Gastroesophageal sphincter (tissue), 4 donors: Measurements from ENCODE around the gene BTBD19. TPM values are rescaled to one million over a fixed set of nuclear protein-coding genes. Genes with fewer than 3 reads are reported as not detected.

ENCODE experiments used
- ATAC-seq: fragments of 150-250 bp; one replicate; pipeline ENCODE4 v1.9.1; 2016; ENCODE audit warnings: mild to moderate bottlenecking, moderate library complexity
- H3K27ac ChIP-seq, 4 donors: fragments of 200-600 bp; sonication (generic) in 3 of 4; 1 replicate in 3 of 4; 2 replicates in 1 of 4; pipeline ENCODE4 v1.5.1; 2016 to 2019
- H3K27me3 ChIP-seq: fragments of 200-600 bp; sonication (generic); one replicate; pipeline ENCODE4 v1.5.1; 2019
- H3K36me3 ChIP-seq, 2 donors: fragments of 200-600 bp; sonication (generic); one replicate each; pipeline ENCODE4 v1.5.1; 2019; ENCODE audit warnings: control low read depth in 1 of 2
- H3K4me1 ChIP-seq, 3 donors: fragments of 200-600 bp; sonication (generic); 1 replicate in 2 of 3; 2 replicates in 1 of 3; pipeline ENCODE4 v1.5.1; 2016 to 2019; ENCODE audit warnings: control low read depth in 2 of 3
- H3K4me3 ChIP-seq, 2 donors: fragments of 200-600 bp; sonication (generic); one replicate each; pipeline ENCODE4 v1.5.1; 2019; ENCODE audit warnings: mild to moderate bottlenecking in 1 of 2, moderate library complexity in 1 of 2
- H3K9me3 ChIP-seq, 3 donors: fragments of 200-600 bp; sonication (generic); one replicate each; pipeline ENCODE4 v1.5.1; 2017 to 2019; ENCODE audit warnings: control low read depth in 2 of 3
- EP300 ChIP-seq: sonication (generic); formaldehyde crosslinking; IDR thresholded peaks from one replicate; pipeline ENCODE4 v1.6.1; 2017; ENCODE audit warnings: antibody characterized with exemption, mild to moderate bottlenecking
- POLR2A ChIP-seq, 2 donors: fragments of 450-650 bp; IDR thresholded peaks; one replicate each; pipeline ENCODE4 v1.6.1; 2017; ENCODE audit warnings: antibody characterized with exemption in 2 of 2, mild to moderate bottlenecking in 2 of 2, moderate library complexity in 1 of 2
- POLR2AphosphoS5 ChIP-seq: sonication (generic); formaldehyde crosslinking; IDR thresholded peaks from one replicate; pipeline ENCODE4 v1.6.1; 2017; ENCODE audit warnings: antibody characterized with exemption
- WGBS, 2 donors: methylation state at CpG; one replicate each; pipeline ENCODE4 v1.1.5; 2018; ENCODE audit warnings: low coverage in 1 of 2; 5-methylcytosine and 5-hydroxymethylcytosine counted together
- total RNA-seq, 4 donors: library from RNA; depleted of rRNA; stranded (reverse); fragments of >200 nt; gene quantifications; one replicate each; pipeline ENCODE4 v1.1.0, GENCODE V29; 2016
- TF ChIP-seq, protein P1 (sequence below), 4 experiments: fragments of 200-600 bp in 2 of 4; fragments of 450-650 bp in 2 of 4; sonication (generic) in 1 of 4; IDR thresholded peaks; one replicate each; pipeline ENCODE4 v1.5.1; 2017 to 2019; ENCODE audit warnings: antibody characterized with exemption in 4 of 4, mild to moderate bottlenecking in 2 of 4, moderate library complexity in 2 of 4

Gene BTBD19
- total RNA-seq, 4 donors from 2014 or later, result 0.22 to 12.1 (median 5.6) TPM

DNA sequence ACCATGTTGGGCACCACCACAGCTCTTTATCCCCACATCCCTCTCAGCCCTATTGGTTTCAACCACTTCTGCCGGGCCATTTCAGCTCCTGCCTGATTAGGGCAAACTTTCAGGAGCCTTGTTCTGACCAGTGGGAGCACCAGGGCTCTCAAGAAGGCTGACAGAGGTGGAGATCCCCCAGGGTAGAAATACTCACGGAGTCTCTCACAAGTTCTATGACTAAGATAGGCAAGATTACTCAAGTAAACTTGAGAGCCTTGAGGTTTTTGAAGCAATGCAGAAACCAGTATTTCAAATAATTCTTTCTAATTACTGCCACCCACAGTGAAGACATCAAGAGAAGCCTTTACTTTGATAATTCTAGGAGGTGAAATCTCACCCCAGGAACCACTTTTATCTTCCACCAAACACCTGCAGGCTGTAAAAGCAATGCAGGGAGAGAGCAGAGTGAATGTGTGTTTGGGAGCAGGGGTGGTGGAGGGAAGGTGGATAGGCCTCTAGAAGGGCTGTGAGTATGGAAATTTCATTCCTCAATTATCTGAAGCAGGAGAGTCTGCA is 41.3 kb downstream of the BTBD19 start:
- Histone ChIP-seq H3K27me3 (no peaks in the 10 kb centered on the region), H3K4me1 (peaks cover 0 to 17% (median 0%) of the 10 kb centered on the region in 3 donors), H3K9me3 (no peaks in the 10 kb centered on the region), H3K36me3 (peaks cover 0 to 27% of the 10 kb centered on the region in 2 donors), H3K4me3 (no peak overlapping the region), H3K27ac (peak overlapping the region in 2 of 4 donors; percentile 11 to 22)
- no peak for TF ChIP-seq POLR2AphosphoS5
- TF ChIP-seq, protein P1, sequence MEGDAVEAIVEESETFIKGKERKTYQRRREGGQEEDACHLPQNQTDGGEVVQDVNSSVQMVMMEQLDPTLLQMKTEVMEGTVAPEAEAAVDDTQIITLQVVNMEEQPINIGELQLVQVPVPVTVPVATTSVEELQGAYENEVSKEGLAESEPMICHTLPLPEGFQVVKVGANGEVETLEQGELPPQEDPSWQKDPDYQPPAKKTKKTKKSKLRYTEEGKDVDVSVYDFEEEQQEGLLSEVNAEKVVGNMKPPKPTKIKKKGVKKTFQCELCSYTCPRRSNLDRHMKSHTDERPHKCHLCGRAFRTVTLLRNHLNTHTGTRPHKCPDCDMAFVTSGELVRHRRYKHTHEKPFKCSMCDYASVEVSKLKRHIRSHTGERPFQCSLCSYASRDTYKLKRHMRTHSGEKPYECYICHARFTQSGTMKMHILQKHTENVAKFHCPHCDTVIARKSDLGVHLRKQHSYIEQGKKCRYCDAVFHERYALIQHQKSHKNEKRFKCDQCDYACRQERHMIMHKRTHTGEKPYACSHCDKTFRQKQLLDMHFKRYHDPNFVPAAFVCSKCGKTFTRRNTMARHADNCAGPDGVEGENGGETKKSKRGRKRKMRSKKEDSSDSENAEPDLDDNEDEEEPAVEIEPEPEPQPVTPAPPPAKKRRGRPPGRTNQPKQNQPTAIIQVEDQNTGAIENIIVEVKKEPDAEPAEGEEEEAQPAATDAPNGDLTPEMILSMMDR (IDR thresholded peaks at IDR 0.05), result no peak
- no peak for TF ChIP-seq POLR2A (IDR thresholded peaks at IDR 0.05)
- no peak for TF ChIP-seq EP300
- no peak for ATAC-seq
- 73% methylated on average over 2 of the region's 2 CpGs; no CpG with 5 or more reads in 1 of the 2 donors for WGBS, 2 donors

DNA sequence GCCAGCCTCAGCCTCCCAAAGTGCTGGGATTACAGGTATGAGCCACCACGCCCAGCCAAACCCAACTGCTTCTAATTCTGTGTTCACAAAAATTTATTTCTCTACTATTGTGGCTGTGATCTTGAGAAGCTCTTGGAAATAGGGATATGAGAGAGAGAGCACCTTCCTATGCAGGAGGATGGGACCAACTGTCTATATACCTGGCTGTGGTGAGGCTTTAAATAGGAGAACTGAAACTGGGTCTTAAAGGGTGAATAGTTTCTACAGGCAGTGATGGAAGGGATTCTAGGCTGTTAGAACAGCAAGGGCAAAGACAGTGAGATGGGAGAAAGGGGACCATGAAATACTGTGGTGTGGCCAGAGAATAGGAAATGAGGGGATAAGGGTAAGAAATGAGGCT is 43.0 kb downstream of the BTBD19 start:
- Histone ChIP-seq H3K36me3 (peaks cover 0 to 39% of the 10 kb centered on the region in 2 donors), H3K9me3 (no peaks in the 10 kb centered on the region), H3K27me3 (no peaks in the 10 kb centered on the region), H3K4me1 (peaks cover 0 to 17% (median 0%) of the 10 kb centered on the region in 3 donors), H3K27ac (no peak overlapping the region), H3K4me3 (no peak overlapping the region)
- WGBS, 2 donors, result 100% methylated on average over 1 of the region's 1 CpG; no CpG with 5 or more reads in 1 of the 2 donors
- TF ChIP-seq, protein P1 (IDR thresholded peaks at IDR 0.05), result no peak
- no peak for TF ChIP-seq POLR2AphosphoS5
- TF ChIP-seq POLR2A (IDR thresholded peaks at IDR 0.05), result no peak
- no peak for TF ChIP-seq EP300
- no peak for ATAC-seq

DNA sequence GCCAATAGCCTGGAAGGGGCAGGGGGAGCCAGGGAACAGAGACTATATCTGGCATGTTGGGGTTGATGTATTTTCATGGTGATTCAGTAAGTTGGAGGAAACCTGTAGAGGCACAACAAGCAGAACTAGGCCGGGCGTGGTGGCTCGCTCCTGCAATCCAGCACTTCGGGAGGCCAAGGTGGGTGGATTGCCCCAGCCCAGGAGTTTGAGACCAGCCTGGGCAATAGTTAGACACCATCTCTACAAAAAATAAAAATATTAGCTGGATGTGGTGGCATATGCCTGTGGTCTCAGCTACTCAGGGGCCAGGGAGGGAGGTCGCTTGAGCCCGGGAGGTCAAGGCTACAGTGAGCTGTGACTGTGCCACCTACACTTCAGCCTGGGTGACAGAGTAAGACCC is 44.9 kb downstream of the BTBD19 start:
- no peaks in the 10 kb centered on the region for H3K27me3 ChIP-seq
- ATAC-seq, result no peak

DNA sequence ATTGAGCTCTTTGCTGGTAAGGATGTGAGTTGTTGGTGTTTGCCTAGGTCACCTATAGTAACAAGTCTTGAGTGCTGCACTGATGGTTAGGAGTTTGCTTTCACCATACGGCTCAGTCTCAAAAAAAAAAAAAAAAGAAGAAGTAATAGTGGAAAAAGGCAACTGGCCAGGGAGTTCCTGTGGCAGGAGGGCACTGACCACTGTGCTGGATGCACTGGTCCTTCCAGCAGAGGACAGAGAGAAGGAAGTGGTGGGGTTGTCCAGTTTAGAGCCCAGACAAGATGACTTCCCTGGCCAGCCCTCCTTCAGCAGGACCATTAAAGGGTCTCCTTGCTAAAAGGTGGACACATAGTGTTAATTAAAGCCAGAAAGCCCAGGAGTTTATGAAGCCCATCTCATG is 46.6 kb downstream of the BTBD19 start:
- Histone ChIP-seq H3K9me3 (no peaks in the 10 kb centered on the region), H3K4me3 (no peak overlapping the region), H3K4me1 (no peaks in the 10 kb centered on the region), H3K27ac (no peak overlapping the region), H3K27me3 (no peaks in the 10 kb centered on the region), H3K36me3 (peaks cover 0 to 46% of the 10 kb centered on the region in 2 donors)
- no peak for ATAC-seq
- TF ChIP-seq, protein P1 (IDR thresholded peaks at IDR 0.05), result no peak
- no peak for TF ChIP-seq POLR2A (IDR thresholded peaks at IDR 0.05)
- TF ChIP-seq POLR2AphosphoS5, result no peak
- TF ChIP-seq EP300, result no peak
- no CpG with 5 or more reads among the region's 1 CpG for WGBS, 2 donors

More for the DNA sequence above, 44.9 kb downstream of the BTBD19 start:
- no peak overlapping the region for H3K27ac ChIP-seq
- no peak overlapping the region for H3K4me3 ChIP-seq
- peaks cover 0 to 55% of the 10 kb centered on the region in 2 donors for H3K36me3 ChIP-seq
- H3K9me3 ChIP-seq, result no peaks in the 10 kb centered on the region
- peaks cover 0 to 14% (median 0%) of the 10 kb centered on the region in 3 donors for H3K4me1 ChIP-seq
- 96% methylated on average over 4 of the region's 6 CpGs; no CpG with 5 or more reads in 1 of the 2 donors for WGBS, 2 donors
- TF ChIP-seq, protein P1 (IDR thresholded peaks at IDR 0.05), result no peak
- TF ChIP-seq POLR2AphosphoS5, result no peak
- no peak for TF ChIP-seq POLR2A (IDR thresholded peaks at IDR 0.05)
- TF ChIP-seq EP300, result no peak

DNA sequence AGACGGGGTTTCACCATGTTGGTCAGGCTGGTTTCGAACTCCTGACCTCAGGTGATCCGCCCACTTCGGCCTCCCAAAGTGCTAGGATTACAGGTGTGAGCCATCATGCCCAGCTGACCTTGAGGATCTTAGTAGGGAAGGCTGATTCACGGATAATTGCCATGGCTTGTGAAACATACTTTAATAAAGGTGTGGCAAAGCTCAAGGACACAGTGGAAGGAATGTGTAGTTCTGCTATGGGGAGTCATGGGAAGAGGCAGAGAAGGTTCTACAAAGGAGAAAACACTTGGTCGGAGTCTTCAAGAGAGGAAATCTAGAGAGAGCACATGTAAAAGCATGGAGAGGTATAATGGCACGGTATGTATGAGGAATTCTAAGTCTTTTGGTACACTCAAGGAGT is 47.4 kb downstream of the BTBD19 start:
- WGBS, 2 donors, result 78 to 90% methylated on average over 3 of the region's 7 CpGs
- TF ChIP-seq EP300, result no peak
- TF ChIP-seq POLR2AphosphoS5, result no peak
- TF ChIP-seq POLR2A (IDR thresholded peaks at IDR 0.05), result no peak
- TF ChIP-seq, protein P1 (IDR thresholded peaks at IDR 0.05), result no peak
- H3K9me3 ChIP-seq, result no peaks in the 10 kb centered on the region

More for the DNA sequence above, 47.4 kb downstream of the BTBD19 start:
- Histone ChIP-seq H3K27ac (no peak overlapping the region), H3K36me3 (peaks cover 0 to 38% of the 10 kb centered on the region in 2 donors), H3K4me3 (no peak overlapping the region), H3K4me1 (no peaks in the 10 kb centered on the region), H3K27me3 (no peaks in the 10 kb centered on the region)
- ATAC-seq, result no peak
